Neuronal stem cell (in vitro differentiated cells): ENCODE measurements around the gene ARHGDIB.

Source experiments
- DNase-seq: peaks from one replicate; pipeline ENCODE4 v3.0.0-alpha.2; 2013; ENCODE audit warnings: low spot score
- H2AFZ ChIP-seq: one replicate; pipeline ENCODE4 v1.6.1; 2013; ENCODE audit warnings: mild to moderate bottlenecking, low read length, inconsistent platforms
- H2AK5ac ChIP-seq: 2 replicates; pipeline ENCODE4 v1.6.1; 2013; ENCODE audit warnings: low read depth, mild to moderate bottlenecking, inconsistent platforms, low read length, moderate library complexity, mixed read lengths
- H2BK120ac ChIP-seq: 2 replicates; pipeline ENCODE4 v1.6.1; 2013; ENCODE audit warnings: low read depth, mild to moderate bottlenecking, inconsistent platforms, low read length, moderate library complexity, mixed read lengths
- H2BK12ac ChIP-seq: one replicate; pipeline ENCODE4 v1.6.1; 2013; ENCODE audit warnings: low read length, inconsistent platforms
- H2BK15ac ChIP-seq: 2 replicates; pipeline ENCODE4 v1.6.1; 2013; ENCODE audit warnings: mild to moderate bottlenecking, low read length, inconsistent platforms, mixed read lengths
- H2BK5ac ChIP-seq: one replicate; pipeline ENCODE4 v1.6.1; 2013; ENCODE audit warnings: inconsistent platforms, mild to moderate bottlenecking, low read length, moderate library complexity
- H3K14ac ChIP-seq: one replicate; pipeline ENCODE4 v1.6.1; 2013; ENCODE audit warnings: low read length, inconsistent platforms
- H3K18ac ChIP-seq: 2 replicates; pipeline ENCODE4 v1.6.1; 2013; ENCODE audit warnings: low read length, inconsistent platforms
- H3K23ac ChIP-seq: 2 replicates; pipeline ENCODE4 v1.6.1; 2013; ENCODE audit warnings: low read depth, mild to moderate bottlenecking, mixed read lengths, low read length, inconsistent platforms; ENCODE audit not compliant: poor library complexity
- H3K27ac ChIP-seq: replicated peaks from 3 replicates; pipeline ENCODE4 v1.5.1; 2013; ENCODE audit warnings: low read length, inconsistent platforms
- H3K27me3 ChIP-seq, 3 experiments: 2 replicates each; pipeline ENCODE4 v1.6.1; 2013; ENCODE audit warnings: low read length in 3 of 3, mild to moderate bottlenecking in 2 of 3, inconsistent platforms in 1 of 3, low read depth in 1 of 3, mixed read lengths in 1 of 3, moderate library complexity in 1 of 3; ENCODE audit not compliant: control insufficient read depth in 3 of 3, insufficient read depth in 3 of 3
- H3K36me3 ChIP-seq, 2 donors: replicated peaks in 1 of 2; 2 replicates each; pipeline ENCODE4 v1.6.1; 2013; ENCODE audit warnings: low read length in 2 of 2; ENCODE audit not compliant: control insufficient read depth in 2 of 2, insufficient read depth in 2 of 2
- H3K4ac ChIP-seq: 2 replicates; pipeline ENCODE4 v1.6.1; 2013; ENCODE audit warnings: inconsistent platforms, mild to moderate bottlenecking, low read length, moderate library complexity
- H3K4me1 ChIP-seq, 2 donors: 1 replicate in 1 of 2; 2 replicates in 1 of 2; pipeline ENCODE4 v1.6.1; 2013; ENCODE audit warnings: low read length in 2 of 2, low read depth in 1 of 2; ENCODE audit not compliant: control insufficient read depth in 2 of 2, insufficient read depth in 1 of 2
- H3K4me2 ChIP-seq: one replicate; pipeline ENCODE4 v1.6.1; 2013; ENCODE audit warnings: mild to moderate bottlenecking, low read length, inconsistent platforms; ENCODE audit not compliant: insufficient read depth, poor library complexity, severe bottlenecking
- H3K4me3 ChIP-seq, 2 donors: 2 replicates each; pipeline ENCODE4 v1.5.1; 2013; ENCODE audit warnings: low read length in 2 of 2, mild to moderate bottlenecking in 2 of 2, inconsistent platforms in 1 of 2, moderate library complexity in 1 of 2
- H3K79me1 ChIP-seq: one replicate; pipeline ENCODE4 v1.6.1; 2013; ENCODE audit warnings: low read depth, mild to moderate bottlenecking, inconsistent platforms, low read length, moderate library complexity
- H3K9ac ChIP-seq: one replicate; pipeline ENCODE4 v1.6.1; 2013; ENCODE audit warnings: mild to moderate bottlenecking, low read depth, low read length, inconsistent platforms; ENCODE audit not compliant: poor library complexity
- H3K9me3 ChIP-seq, 2 donors: replicated peaks in 1 of 2; 2 replicates each; pipeline versions ENCODE3 to v1.6.1; 2013; ENCODE audit warnings: low read length in 2 of 2, mild to moderate bottlenecking in 2 of 2, inconsistent platforms in 1 of 2, low read depth in 1 of 2, mixed read lengths in 1 of 2, moderate library complexity in 1 of 2; ENCODE audit not compliant: control insufficient read depth in 2 of 2, insufficient read depth in 1 of 2
- H4K8ac ChIP-seq: one replicate; pipeline ENCODE4 v1.6.1; 2013; ENCODE audit warnings: low read depth, mild to moderate bottlenecking, inconsistent platforms, low read length, moderate library complexity
- H4K91ac ChIP-seq: one replicate; pipeline ENCODE4 v1.6.1; 2013; ENCODE audit warnings: low read length, low read depth, mild to moderate bottlenecking, inconsistent platforms; ENCODE audit not compliant: poor library complexity
- WGBS, 2 donors: extraction: QIAGEN DNeasy Blood & Tissue Kit; methylation state at CpG; one replicate each; pipeline ENCODE4 v1.1.7; 2013; ENCODE audit warnings: missing lambda C conversion rate in 2 of 2, mixed read lengths in 1 of 2; ENCODE audit not compliant: insufficient read length in 2 of 2, insufficient replicate concordance in 1 of 2; ENCODE audit errors: extremely low coverage in 2 of 2; 5-methylcytosine and 5-hydroxymethylcytosine counted together

ARHGDIB gene

GRCh38 chr12:14938301-14938700, 23.1 kb downstream of the ARHGDIB start, which contains the start of gene ERP27:
TSS of gene ERP27 (minus strand) at chr12:14938537. CDS start at chr12:14938508, 29 bp downstream.
- Histone ChIP-seq H4K91ac (no peak within 1 kb of the TSS), H3K4ac (no peak within 1 kb of the TSS), H2BK5ac (no peak within 1 kb of the TSS), H3K9me3 (peaks cover 0 to 2% of the 10 kb centered on the region in 2 donors), H3K9ac (no peak within 1 kb of the TSS), H2BK15ac (no peak within 1 kb of the TSS), H2AK5ac (no peak within 1 kb of the TSS), H3K23ac (no peak within 1 kb of the TSS), H4K8ac (no peak within 1 kb of the TSS), H3K27ac (no peak within 1 kb of the TSS), H3K4me1 (peaks cover 0 to 2% of the 10 kb centered on the region in 2 donors), H3K36me3 (no peaks in the 10 kb centered on the region), H2AFZ (no peak within 1 kb of the TSS), H3K4me3 (no peak within 1 kb of the TSS), H3K14ac (no peak within 1 kb of the TSS), H2BK12ac (no peak within 1 kb of the TSS), H3K27me3 (no peaks in the 10 kb centered on the region), H3K18ac (no peak within 1 kb of the TSS), H3K79me1 (no peaks in the 10 kb centered on the region), H2BK120ac (no peak within 1 kb of the TSS), H3K4me2 (no peak within 1 kb of the TSS)
- WGBS, 2 donors: no CpG with 5 or more reads among the region's 3 CpGs
- DNase-seq: no peak

DNA sequence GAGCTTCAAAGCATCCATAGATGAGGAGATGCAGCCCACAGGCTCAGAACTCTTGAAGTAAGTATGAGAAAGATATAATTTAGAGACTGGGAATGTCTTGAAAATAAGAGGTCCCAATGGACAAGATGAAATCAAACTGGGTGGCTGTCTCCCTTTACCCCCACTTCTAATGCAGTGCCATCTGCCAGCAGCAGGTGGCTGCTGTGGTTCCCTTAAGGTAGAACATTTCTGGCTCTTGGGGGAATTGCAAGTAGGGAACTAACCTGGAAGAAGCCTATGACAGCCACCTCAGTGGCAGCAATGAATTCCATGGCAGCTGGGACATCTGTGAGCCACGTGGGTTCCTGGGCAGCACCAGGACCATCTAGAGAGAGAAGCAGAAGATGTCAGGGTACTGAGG, 23.7 kb downstream of the ARHGDIB start:
- Histone ChIP-seq H3K9me3 (peaks cover 0 to 2% of the 10 kb centered on the region in 2 donors), H2BK12ac (no peak overlapping the region), H3K4me3 (no peak overlapping the region), H2BK15ac (no peak overlapping the region), H3K14ac (no peak overlapping the region), H3K27me3 (no peaks in the 10 kb centered on the region), H3K18ac (no peak overlapping the region), H3K4me1 (peaks cover 0 to 2% of the 10 kb centered on the region in 2 donors), H4K8ac (no peak overlapping the region), H2AFZ (no peak overlapping the region), H3K9ac (no peak overlapping the region), H3K36me3 (no peaks in the 10 kb centered on the region), H2BK120ac (no peak overlapping the region), H2BK5ac (no peak overlapping the region), H3K4me2 (no peak overlapping the region), H4K91ac (no peak overlapping the region), H3K27ac (no peak overlapping the region), H3K23ac (no peak overlapping the region), H3K4ac (no peak overlapping the region), H2AK5ac (no peak overlapping the region), H3K79me1 (no peaks in the 10 kb centered on the region)
- WGBS, 2 donors: no CpG with 5 or more reads among the region's 1 CpG
- no peak for DNase-seq

DNA sequence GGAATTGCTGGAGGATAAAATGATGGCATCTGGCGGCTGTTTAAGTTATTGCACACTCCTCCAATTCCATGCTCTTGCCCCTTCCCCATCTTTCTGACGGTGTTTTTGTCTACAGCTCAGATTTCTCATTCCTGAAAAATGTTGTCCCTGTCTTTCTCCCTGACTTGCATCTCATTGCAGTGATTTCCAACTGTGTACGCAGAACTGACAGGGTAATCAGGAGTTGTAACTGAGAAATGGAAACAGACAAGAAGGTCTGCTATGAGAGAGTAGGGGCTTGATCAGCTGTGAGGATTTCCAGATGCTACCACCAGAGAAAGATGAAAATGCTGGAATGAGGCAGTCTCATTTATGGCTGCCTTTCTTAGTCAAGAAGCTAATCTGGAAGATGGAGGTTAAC, 24.4 kb downstream of the ARHGDIB start:
- Histone ChIP-seq H2AFZ (no peak overlapping the region), H4K91ac (no peak overlapping the region), H3K9me3 (no peaks in the 10 kb centered on the region), H3K4me3 (no peak overlapping the region), H2BK5ac (no peak overlapping the region), H3K4me2 (no peak overlapping the region), H3K36me3 (no peaks in the 10 kb centered on the region), H2AK5ac (no peak overlapping the region), H3K4ac (no peak overlapping the region), H3K14ac (no peak overlapping the region), H3K27me3 (no peaks in the 10 kb centered on the region), H3K9ac (no peak overlapping the region), H3K79me1 (no peaks in the 10 kb centered on the region), H4K8ac (no peak overlapping the region), H3K18ac (no peak overlapping the region), H2BK120ac (no peak overlapping the region), H3K27ac (no peak overlapping the region), H2BK12ac (no peak overlapping the region), H3K23ac (no peak overlapping the region), H2BK15ac (no peak overlapping the region), H3K4me1 (no peaks in the 10 kb centered on the region)
- DNase-seq: no peak
- WGBS, 2 donors: no CpG with 5 or more reads among the region's 3 CpGs

GRCh38 chr12:14936224-14936861, 25.1 kb downstream of the ARHGDIB start:
- Histone ChIP-seq H3K79me1 (no peaks in the 10 kb centered on the region), H3K27ac (no peak overlapping the region), H2AFZ (no peak overlapping the region), H3K14ac (no peak overlapping the region), H3K9ac (no peak overlapping the region), H3K36me3 (no peaks in the 10 kb centered on the region), H3K27me3 (no peaks in the 10 kb centered on the region), H3K4me3 (no peak overlapping the region), H4K91ac (no peak overlapping the region), H3K23ac (no peak overlapping the region), H2BK15ac (no peak overlapping the region), H4K8ac (no peak overlapping the region), H2AK5ac (no peak overlapping the region), H2BK120ac (no peak overlapping the region), H2BK5ac (no peak overlapping the region), H3K9me3 (no peaks in the 10 kb centered on the region), H3K4me2 (no peak overlapping the region), H3K4me1 (no peaks in the 10 kb centered on the region), H3K18ac (no peak overlapping the region), H3K4ac (no peak overlapping the region), H2BK12ac (no peak overlapping the region)
- WGBS, 2 donors: no CpG with 5 or more reads among the region's 6 CpGs
- no peak for DNase-seq
